ENCODE measurements around the gene ULK3. TPM values are rescaled to one million over a fixed set of nuclear protein-coding genes. Genes with fewer than 3 reads are reported as not detected.

Gene ULK3
- total RNA-seq, 1 donor from 2014 or later = 34.1 TPM

DNA sequence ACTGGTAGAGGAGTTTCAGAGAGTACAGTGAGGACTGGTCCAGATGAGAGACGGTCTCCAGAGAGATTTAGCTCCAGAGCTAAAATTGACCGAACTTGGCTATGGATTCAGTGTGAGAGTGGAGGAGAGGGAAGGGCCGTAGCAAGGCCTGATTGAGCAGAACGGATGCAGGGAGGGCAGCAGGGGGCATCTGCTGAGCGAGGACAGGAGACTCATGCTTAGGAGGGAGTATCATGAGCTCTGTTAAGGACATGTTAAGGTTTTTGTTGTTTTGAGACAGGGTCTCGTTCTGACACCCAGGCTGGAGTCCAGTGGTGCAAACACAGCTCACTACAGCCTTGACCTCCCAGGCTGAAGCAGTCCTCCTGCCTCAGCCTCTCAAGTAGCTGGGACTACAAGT, 38.0 kb downstream of the ULK3 start:
- no peak for DNase-seq
- H3K4me1 ChIP-seq = peaks cover 20% of the 10 kb centered on the region
- H3K27me3 ChIP-seq (ENCODE audit: low read depth) = no peaks in the 10 kb centered on the region
- peak overlapping the region; percentile 12 for H3K27ac ChIP-seq (replicated peaks)
- no peaks in the 10 kb centered on the region for H3K9me3 ChIP-seq (replicated peaks)
- TF ChIP-seq, protein P1, sequence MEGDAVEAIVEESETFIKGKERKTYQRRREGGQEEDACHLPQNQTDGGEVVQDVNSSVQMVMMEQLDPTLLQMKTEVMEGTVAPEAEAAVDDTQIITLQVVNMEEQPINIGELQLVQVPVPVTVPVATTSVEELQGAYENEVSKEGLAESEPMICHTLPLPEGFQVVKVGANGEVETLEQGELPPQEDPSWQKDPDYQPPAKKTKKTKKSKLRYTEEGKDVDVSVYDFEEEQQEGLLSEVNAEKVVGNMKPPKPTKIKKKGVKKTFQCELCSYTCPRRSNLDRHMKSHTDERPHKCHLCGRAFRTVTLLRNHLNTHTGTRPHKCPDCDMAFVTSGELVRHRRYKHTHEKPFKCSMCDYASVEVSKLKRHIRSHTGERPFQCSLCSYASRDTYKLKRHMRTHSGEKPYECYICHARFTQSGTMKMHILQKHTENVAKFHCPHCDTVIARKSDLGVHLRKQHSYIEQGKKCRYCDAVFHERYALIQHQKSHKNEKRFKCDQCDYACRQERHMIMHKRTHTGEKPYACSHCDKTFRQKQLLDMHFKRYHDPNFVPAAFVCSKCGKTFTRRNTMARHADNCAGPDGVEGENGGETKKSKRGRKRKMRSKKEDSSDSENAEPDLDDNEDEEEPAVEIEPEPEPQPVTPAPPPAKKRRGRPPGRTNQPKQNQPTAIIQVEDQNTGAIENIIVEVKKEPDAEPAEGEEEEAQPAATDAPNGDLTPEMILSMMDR (IDR thresholded peaks at IDR 0.05; ENCODE audit: borderline replicate concordance) = no peak
- intact Hi-C loops (cut with micrococcal nuclease) = no loop called here
- peaks cover 35% of the 10 kb centered on the region for H3K36me3 ChIP-seq
- no peak overlapping the region for H3K4me3 ChIP-seq

DNA sequence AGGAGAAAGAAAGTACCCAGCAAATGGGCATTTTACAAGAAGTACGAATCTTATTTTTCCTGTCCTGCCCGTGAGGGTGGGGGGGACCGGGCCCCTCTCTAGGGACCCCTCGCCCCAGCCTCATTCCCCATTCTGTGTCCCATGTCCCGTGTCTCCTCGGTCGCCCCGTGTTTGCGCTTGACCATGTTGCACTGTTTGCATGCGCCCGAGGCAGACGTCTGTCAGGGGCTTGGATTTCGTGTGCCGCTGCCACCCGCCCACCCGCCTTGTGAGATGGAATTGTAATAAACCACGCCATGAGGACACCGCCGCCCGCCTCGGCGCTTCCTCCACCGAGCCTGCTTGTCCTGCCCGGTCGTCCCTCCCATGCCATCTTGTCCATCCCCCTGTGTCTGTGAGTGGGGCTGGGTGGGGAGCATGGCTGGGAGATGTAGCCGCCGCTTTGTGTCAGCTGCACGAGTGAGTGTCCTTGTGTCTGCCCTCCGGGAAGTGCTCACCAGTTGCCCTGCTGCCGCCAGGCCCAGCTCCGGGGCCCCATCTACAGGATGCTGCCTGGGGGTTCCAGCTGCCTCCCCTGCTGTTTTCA, 40.0 kb downstream of the ULK3 start:
- Histone ChIP-seq H3K9me3 (replicated peaks) (no peaks in the 10 kb centered on the region), H3K27me3 (ENCODE audit: low read depth) (no peaks in the 10 kb centered on the region), H3K27ac (replicated peaks) (no peak overlapping the region), H3K4me1 (peaks cover 34% of the 10 kb centered on the region), H3K4me3 (no peak overlapping the region), H3K36me3 (peaks cover 45% of the 10 kb centered on the region)
- DNase-seq = no peak
- TF ChIP-seq, protein P1 (IDR thresholded peaks at IDR 0.05; ENCODE audit: borderline replicate concordance) = no peak
- intact Hi-C loops (cut with micrococcal nuclease) = no loop called here

DNA sequence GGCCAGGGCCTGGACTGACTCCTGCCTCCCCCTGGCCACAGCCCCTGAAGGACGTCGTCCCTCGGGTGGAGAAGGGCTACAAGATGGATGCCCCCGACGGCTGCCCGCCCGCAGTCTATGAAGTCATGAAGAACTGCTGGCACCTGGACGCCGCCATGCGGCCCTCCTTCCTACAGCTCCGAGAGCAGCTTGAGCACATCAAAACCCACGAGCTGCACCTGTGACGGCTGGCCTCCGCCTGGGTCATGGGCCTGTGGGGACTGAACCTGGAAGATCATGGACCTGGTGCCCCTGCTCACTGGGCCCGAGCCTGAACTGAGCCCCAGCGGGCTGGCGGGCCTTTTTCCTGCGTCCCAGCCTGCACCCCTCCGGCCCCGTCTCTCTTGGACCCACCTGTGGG, 40.7 kb downstream of the ULK3 start:
- peaks cover 35% of the 10 kb centered on the region for H3K4me1 ChIP-seq
- H3K4me3 ChIP-seq = no peak overlapping the region
- intact Hi-C loops (cut with micrococcal nuclease) = no loop called here
- H3K9me3 ChIP-seq (replicated peaks) = no peaks in the 10 kb centered on the region
- no peak overlapping the region for H3K27ac ChIP-seq (replicated peaks)
- TF ChIP-seq, protein P1 (IDR thresholded peaks at IDR 0.05; ENCODE audit: borderline replicate concordance) = no peak
- DNase-seq = no peak
- peaks cover 45% of the 10 kb centered on the region for H3K36me3 ChIP-seq
- H3K27me3 ChIP-seq (ENCODE audit: low read depth) = no peaks in the 10 kb centered on the region

DNA sequence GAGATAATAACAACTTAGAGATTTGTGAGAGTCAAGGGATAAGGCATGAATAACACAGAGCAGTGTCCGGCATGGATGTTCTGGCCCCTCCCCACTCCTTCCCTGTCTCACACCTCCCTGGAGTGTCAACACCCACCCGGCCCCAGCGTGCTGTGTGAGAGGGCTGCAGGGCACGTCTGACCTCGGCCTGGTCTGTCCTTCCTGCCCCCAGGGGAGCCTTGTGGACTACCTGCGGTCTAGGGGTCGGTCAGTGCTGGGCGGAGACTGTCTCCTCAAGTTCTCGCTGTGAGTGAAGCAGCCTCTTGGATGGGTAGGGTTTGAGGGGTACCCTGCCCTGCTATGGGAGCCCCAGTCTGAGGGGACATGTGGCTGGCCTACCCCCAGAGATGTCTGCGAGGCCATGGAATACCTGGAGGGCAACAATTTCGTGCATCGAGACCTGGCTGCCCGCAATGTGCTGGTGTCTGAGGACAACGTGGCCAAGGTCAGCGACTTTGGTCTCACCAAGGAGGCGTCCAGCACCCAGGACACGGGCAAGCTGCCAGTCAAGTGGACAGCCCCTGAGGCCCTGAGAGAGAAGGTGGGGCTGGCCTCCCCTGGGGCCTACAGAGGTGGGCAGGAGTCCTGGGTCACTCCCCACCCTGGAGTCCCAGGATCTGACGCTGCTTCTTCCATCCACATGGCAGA, 41.5 kb downstream of the ULK3 start:
- Histone ChIP-seq H3K4me3 (no peak overlapping the region), H3K27ac (replicated peaks) (no peak overlapping the region), H3K9me3 (replicated peaks) (no peaks in the 10 kb centered on the region), H3K36me3 (peaks cover 45% of the 10 kb centered on the region), H3K4me1 (peaks cover 37% of the 10 kb centered on the region), H3K27me3 (ENCODE audit: low read depth) (no peaks in the 10 kb centered on the region)
- TF ChIP-seq, protein P1 (IDR thresholded peaks at IDR 0.05; ENCODE audit: borderline replicate concordance) = no peak
- intact Hi-C loops (cut with micrococcal nuclease) = no loop called here
- DNase-seq = no peak

DNA sequence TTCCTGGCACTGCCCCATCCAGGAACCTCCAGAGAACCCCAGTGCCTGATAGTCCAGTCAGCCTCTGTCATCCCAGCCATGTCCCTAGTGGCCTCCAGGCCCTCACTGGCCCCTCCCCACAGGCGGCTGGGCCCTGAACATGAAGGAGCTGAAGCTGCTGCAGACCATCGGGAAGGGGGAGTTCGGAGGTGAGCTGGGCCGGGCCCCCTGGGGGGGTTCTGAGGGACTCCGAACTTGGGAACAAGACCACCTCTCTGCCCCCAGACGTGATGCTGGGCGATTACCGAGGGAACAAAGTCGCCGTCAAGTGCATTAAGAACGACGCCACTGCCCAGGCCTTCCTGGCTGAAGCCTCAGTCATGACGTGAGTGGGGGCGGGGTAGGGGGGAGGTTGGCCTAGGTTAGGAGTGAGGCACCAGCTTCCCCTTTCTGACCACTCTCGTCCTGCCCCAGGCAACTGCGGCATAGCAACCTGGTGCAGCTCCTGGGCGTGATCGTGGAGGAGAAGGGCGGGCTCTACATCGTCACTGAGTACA, 42.3 kb downstream of the ULK3 start:
- peak overlapping the region; percentile 76 for H3K27ac ChIP-seq (replicated peaks)
- peaks cover 45% of the 10 kb centered on the region for H3K36me3 ChIP-seq
- TF ChIP-seq, protein P1 (IDR thresholded peaks at IDR 0.05; ENCODE audit: borderline replicate concordance) = no peak
- H3K4me1 ChIP-seq = peaks cover 37% of the 10 kb centered on the region
- no peaks in the 10 kb centered on the region for H3K9me3 ChIP-seq (replicated peaks)
- no peaks in the 10 kb centered on the region for H3K27me3 ChIP-seq (ENCODE audit: low read depth)
- no peak for DNase-seq
- intact Hi-C loops (cut with micrococcal nuclease) = no loop called here
- H3K4me3 ChIP-seq = no peak overlapping the region

Measured in left ventricle myocardium inferior (tissue), 1 donor.